ACHN (cell line): ENCODE results near the gene GPATCH4.

Experiments used
- DNase-seq: peaks from one replicate; pipeline ENCODE4 v3.0.0-alpha.2; 2015
- in situ Hi-C: cut with HindIII; loops from 2 replicates; pipeline ENCODE4 v1.10.0; 2017; ENCODE audit warnings: low sequenced_read_pairs, low pct_ligation_motif_present, low pct_unique_long_range_greater_than_20kb

The GPATCH4 gene

GRCh38 chr1:156601122-156601830 lies at the start of gene GPATCH4:
GPATCH4 (minus strand) TSS chr1:156601479.
- in situ Hi-C loops, result no loop called here
- DNase-seq, result peak; percentile 91

DNA sequence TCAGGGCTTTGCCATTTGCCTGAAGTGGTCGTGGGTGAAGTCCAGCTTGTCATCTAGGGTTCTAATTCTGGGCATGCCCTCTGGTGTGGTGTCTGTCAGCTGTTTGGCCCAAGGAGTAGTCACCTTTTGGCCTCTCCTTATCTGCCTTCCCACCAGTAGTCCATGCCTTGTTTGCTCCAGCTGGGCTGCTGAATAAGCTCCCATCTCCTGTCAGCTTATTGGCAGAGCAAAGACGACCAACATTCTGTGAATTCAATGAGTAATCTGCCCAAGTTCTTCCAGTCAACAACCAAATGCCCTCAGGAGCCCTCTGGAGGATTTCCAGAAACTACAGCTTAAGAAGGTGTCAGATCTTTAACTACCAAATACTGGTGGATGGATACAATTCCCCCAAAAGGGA lies 47.7 kb upstream of the GPATCH4 start:
- in situ Hi-C loops, result no loop called here
- DNase-seq, result no peak

DNA sequence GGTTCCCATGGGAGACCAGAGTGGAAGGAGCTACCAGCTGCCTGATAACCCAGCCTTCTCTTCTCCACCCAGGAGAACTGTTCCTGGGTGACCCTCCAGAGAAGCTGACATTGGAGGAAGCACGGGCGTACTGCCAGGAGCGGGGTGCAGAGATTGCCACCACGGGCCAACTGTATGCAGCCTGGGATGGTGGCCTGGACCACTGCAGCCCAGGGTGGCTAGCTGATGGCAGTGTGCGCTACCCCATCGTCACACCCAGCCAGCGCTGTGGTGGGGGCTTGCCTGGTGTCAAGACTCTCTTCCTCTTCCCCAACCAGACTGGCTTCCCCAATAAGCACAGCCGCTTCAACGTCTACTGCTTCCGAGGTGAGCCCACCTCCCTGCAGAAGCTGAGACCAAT lies 47.2 kb upstream of the GPATCH4 start:
- DNase-seq, result no peak
- in situ Hi-C loops, result no loop called here

DNA sequence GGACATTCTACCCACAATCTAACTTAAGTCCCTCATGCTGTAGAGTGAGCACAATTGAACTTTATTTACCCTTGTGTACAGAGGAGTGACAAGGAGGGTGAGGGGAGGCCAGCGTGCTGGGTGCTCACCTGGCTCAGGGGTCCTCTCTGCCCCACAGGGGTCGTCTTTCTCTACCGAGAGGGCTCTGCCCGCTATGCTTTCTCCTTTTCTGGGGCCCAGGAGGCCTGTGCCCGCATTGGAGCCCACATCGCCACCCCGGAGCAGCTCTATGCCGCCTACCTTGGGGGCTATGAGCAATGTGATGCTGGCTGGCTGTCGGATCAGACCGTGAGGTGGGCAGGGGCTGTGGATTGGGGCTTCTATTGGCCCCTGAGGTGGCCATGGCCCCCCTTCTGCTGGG lies 46.1 kb upstream of the GPATCH4 start:
- in situ Hi-C loops, result no loop called here
- DNase-seq, result no peak

GRCh38 chr1:156646738-156647211 lies 45.5 kb upstream of the GPATCH4 start:
- in situ Hi-C loops, result no loop called here

DNA sequence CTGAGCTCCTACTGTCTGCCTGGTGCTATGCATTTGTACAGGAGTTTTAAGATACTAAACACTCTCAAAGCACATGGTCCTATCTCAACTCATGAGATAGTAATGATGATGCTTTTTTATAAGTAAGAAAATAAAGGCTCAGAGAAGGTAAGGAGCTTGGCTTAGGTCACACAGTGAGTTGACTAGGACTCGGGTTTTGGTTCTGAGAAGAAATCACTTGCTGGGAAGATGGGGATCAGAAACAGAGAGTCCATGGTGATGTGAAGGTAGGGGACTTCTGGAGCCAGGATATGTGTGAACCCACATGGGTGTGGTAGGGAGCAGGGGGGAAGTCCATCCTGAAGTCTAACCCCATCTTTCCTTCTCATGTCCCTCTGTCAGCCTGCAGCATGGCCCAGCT lies 44.4 kb upstream of the GPATCH4 start:
- in situ Hi-C loops, result no loop called here
- no peak for DNase-seq

More at GRCh38 chr1:156646738-156647211, 45.5 kb upstream of the GPATCH4 start:
- DNase-seq, result no peak

DNA sequence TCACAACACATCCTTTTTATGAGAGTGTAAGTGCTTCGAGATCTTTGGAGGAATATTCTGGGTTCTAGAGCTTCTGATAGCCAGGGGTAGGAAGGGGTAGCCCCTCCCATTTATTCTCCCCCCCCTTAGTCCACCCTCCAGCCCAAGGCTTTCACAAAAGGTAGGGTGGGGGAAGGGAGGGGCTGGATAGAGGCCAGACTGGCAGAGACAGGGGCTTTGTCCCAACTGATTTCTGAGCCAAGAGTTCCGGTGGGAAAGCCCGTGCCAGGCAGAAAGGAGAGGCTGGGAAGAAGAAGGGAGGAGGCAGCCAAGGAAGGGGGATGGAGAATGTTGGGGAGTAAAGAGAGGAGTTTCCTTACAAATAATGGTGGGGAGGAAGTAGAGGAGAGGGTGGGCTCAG lies 43.8 kb upstream of the GPATCH4 start:
- in situ Hi-C loops, result no loop called here
- no peak for DNase-seq

DNA sequence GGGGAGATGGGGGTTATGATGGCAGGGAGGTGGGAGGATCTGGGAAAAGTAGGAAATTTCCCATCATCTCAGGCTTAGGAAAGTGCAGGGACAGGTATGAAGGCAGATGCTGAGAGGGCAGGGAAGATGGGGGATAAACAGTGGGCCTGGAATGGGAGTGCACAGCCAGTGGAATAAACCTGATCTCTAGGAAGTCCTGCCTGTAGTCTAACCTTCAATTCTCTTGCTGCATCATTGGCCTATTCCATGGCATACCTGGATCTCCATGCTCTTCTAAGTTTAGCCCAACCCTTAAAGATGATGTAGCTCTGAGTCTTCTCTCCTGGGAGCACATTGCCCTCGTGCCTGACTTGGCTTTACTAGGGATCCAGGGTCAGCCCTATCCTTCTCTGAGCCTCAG lies 43.4 kb upstream of the GPATCH4 start:
- in situ Hi-C loops, result no loop called here
- no peak for DNase-seq

- in situ Hi-C loops, result no loop called here
- DNase-seq, result no peak
Observed at GRCh38 chr1:156644146-156644545, 42.9 kb upstream of the GPATCH4 start.

GRCh38 chr1:156643778-156644092 lies 42.5 kb upstream of the GPATCH4 start:
- in situ Hi-C loops, result no loop called here
- no peak for DNase-seq

DNA sequence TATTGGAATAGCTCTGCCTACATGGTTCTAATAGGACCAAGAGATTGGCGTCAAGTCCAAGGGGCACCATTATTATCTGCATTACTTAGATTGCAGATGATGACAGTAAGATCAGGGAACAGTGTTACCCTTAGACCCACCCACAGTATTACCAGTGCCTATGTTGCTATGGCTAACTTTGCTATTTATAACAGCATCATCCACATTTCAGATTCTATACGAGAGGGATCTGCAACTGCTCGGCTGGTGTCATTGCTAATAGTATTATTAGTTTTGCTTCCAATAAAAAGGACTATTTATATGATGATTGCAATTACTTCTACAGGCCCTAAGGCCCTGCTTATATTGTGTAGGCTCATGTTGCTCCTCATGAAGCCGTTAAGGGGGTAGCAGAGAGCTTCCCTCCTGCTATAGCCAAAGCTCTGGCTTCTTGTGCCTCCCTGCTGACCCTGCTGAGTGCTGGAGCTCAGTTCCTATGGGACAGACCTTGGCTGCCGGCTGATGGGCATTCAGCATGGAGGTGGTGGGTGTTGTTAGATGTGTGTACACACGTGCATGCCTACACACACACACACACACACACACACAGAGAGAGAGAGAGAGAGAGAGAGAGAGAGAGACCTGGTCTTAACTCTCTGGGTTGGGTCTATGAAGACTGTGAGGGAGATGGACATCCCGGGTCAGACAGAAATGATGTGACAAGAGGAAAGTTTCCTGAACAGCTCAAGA lies 41.9 kb upstream of the GPATCH4 start:
- in situ Hi-C loops, result no loop called here
- no peak for DNase-seq

GRCh38 chr1:156642265-156643048 lies 41.2 kb upstream of the GPATCH4 start:
- DNase-seq, result no peak
- in situ Hi-C loops, result no loop called here

DNA sequence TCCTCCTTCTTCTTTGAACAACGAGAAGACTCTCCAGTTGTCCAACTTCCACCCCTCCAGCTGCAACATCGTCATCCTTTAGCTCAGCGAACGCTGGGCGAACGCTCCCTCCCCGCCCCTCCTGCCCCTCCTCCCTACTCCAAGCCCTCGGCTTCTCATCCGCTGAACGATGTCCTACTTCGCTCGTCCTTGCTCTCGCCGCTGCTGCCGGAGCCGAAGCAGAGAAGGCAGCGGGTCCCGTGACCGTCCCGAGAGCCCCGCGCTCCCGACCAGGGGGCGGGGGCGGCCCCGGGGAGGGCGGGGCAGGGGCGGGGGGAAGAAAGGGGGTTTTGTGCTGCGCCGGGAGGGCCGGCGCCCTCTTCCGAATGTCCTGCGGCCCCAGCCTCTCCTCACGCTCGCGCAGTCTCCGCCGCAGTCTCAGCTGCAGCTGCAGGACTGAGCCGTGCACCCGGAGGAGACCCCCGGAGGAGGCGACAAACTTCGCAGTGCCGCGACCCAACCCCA lies 40.5 kb upstream of the GPATCH4 start, which contains the start of gene BCAN:
Gene BCAN, plus strand, starts transcription at position 357 of the 504 bp plus-strand sequence. CDS start 3,938 bp downstream, outside the sequence.
- DNase-seq, result no peak
- in situ Hi-C loops, result no loop called here

DNA sequence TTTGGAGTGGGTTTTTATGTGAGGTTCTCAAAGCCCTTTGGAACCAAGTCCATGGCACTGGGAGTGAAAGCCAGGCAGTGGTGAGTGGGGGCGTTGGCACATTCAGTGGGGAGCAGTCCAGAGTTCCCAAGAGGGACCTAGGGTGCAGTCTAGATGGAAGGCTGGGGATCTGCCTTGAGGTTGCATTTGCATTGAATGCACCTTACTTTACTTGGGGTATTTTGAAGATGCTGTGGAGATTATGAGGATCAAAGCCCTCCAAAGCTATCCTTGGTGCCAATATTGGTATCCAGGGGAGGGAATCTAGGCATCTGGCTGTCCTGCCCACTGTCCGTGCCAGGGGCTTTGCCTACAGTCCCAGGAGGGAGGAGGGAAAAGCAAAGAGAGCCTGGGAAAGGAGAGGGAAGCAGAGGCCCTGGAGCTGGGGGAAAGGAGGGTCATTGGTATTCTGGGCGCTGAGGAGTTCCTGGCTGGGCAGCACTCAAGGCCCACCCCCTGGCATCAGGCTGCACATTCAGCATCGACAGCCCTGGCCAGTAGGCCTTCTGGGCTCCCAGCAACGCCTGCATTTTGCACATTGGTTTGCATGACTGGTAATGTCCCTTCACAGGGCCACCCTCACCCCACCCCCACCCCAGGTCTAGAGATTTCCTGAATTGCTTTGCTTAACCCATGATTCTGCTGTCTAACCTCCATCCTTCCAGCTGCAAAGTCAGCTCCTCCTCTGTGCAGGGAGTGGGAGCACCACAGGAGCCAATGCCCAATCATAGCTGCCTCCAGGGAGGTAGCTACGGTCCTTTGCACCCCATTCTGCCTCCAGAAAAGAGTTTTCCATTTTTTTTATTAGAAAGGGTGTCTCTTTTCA lies 39.8 kb upstream of the GPATCH4 start:
- in situ Hi-C loops, result no loop called here
- no peak for DNase-seq

DNA sequence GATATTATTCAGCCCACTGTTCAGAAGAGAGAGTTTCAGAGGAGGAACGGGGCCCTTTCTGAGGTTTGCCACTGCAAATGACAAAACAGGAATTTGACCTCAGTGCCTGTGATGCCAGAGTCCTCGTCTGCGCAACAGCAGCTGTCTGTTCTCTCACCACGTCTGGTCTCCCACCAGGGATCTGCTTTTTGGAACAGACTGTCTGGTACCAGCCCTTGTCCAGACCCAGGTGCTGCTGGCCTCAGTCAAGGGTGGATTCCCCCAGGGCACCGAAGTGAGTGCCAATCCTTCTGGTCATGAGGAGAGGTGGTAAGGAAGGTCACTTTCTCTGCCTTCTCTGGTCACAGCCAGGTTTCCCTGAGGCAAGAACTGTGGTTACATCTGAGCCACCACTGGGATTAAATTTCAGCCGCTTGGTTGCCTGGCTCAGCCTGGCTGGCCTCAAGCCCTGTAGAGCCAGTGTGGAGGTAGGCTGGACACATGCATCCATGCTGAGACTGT lies 38.4 kb upstream of the GPATCH4 start:
- no peak for DNase-seq
- in situ Hi-C loops, result no loop called here

DNA sequence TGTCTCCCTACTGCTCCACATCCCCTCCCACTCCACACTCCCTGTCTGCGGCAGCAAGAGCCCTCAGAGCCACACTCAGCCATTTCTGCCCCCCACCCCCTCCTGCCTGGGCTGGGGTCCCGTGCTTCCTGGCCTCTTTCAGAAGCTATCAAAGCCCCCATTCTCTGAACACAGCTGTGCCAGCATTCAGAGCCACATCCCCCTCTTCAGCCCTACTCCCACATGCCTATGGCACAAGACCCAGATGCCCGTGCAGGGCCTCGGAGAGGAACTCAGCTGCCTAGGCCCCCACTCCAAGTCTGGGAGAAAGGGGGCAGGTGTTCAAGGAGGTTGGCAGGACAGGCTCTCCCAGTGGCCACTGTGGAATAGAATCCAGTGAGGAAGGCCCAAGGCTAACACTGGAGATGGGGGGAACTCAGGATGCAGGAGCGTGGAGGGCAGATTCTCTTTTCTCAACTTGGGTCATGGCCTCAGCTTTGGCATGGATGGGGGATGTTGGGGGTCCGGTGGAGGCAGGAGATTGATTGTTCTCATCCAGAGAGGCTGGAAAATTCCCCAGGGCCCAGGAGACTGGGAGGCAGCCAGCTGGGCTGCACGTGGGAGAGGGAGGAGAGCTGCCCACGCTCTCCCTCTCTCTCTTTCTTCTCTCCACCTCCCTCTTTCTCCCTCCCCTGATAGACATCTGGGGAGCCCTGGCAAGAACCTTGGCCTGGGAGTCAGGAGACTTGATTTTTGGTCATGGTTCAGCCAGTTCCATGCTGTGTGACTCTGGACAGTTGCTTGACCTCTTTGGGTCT lies 37.1 kb upstream of the GPATCH4 start:
- in situ Hi-C loops, result no loop called here

DNA sequence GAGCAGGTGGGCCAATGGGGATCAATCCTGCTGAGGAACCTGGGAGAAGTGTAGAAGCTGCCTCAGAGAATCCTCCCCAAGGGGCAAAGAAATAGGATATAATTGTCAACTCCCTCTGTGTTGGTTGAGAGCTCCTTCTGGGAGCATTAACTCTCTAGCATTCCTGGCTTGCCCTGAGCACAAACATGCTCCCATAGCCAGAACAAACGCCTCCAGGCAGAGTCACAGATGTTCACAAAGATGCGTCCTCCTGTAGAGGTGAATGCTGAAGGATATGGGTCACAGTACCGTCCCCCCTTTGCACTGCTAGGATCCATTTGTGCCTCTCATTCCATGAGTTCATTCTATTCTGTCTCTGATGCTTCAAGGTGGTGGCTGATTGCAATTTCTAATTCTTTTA lies 31.1 kb upstream of the GPATCH4 start:
- no peak for DNase-seq
- in situ Hi-C loops, result no loop called here

More for the DNA sequence above, 37.1 kb upstream of the GPATCH4 start:
- DNase-seq, result no peak
